Suppressor macrophage (primary cell): ENCODE data around the gene RAPGEF1.
"Not testable (repeated sequence)": the region's sequence is repeated elsewhere in the genome, so short reads cannot be mapped to it uniquely, and the experiment has no call there.

ENCODE experiments used
- DNase-seq, 4 experiments: peaks; one replicate each; pipeline ENCODE4 v3.0.0-alpha.2; 2020 to 2022

Gene RAPGEF1

GRCh38 chr9:131668439-131669268 is 71.2 kb downstream of the RAPGEF1 start:
- peak; percentile 78 to 87 (median 82) for DNase-seq

- DNase-seq = no peak
These were observed 71.8 kb downstream of the RAPGEF1 start for GRCh38 chr9:131668057-131668438.

GRCh38 chr9:131667576-131667975 is 72.3 kb downstream of the RAPGEF1 start:
- peak; percentile 91 to 96 (median 93) for DNase-seq

DNA sequence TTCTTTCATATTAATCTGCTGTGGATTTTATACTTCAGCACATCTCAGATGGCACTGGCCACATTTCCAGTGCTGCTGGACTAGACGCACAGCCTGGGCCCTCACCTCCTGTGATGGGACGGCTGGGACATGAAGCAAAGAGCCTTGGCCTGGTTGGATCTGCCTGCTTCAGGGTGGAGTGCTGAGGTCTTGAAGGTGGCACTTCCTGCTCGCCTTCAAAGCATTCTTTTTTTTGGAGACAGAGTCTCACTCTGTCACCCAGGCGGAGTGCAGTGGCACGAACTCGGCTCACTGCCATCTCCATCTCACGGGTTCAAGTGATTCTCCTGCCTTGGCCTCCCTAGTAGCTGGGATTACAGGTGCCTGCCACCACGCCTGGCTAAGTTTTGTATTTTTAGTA is 73.1 kb downstream of the RAPGEF1 start:
- peak in 1 of 4 experiments; percentile 30 for DNase-seq

GRCh38 chr9:131666029-131666428 is 73.8 kb downstream of the RAPGEF1 start:
- DNase-seq = no peak

DNA sequence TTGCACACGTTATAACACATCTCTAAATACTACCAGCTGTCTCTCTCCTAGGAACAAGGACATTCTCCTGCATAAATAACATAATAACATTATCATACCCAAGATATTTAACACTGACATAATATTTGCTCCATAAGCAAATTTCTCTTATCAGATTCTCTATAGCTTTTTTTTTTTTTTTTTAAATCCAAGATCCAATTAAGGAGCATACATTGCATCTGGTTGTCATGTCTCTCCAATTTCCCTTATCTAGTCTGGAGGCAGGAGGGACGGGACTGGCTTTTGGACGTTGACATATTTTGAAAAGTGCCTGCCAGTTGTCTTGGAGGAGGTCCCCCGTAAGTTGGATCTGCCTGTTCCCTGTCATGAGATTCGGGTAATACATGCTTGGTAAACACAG is 76.6 kb downstream of the RAPGEF1 start:
- DNase-seq = no peak

DNA sequence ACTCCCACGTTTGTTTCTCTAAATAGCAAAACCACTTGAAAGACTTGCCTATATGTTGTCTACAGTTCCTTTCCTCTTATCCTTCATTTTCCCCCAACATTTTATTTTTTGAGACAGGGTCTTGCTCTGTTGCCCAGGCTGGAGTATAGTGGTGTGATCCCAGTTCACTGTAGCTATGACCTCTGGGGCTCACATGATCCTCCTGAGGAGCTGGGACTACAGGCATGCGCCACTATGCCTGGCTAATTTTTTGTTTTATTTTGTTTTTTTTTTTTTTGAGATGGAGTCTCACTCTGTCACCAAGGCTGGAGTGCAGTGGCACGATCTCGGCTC is 77.6 kb downstream of the RAPGEF1 start:
- DNase-seq = not testable (repeated sequence)

GRCh38 chr9:131661568-131662288 is 78.1 kb downstream of the RAPGEF1 start:
- DNase-seq = peak in 2 of 4 experiments; percentile 41 to 55

DNA sequence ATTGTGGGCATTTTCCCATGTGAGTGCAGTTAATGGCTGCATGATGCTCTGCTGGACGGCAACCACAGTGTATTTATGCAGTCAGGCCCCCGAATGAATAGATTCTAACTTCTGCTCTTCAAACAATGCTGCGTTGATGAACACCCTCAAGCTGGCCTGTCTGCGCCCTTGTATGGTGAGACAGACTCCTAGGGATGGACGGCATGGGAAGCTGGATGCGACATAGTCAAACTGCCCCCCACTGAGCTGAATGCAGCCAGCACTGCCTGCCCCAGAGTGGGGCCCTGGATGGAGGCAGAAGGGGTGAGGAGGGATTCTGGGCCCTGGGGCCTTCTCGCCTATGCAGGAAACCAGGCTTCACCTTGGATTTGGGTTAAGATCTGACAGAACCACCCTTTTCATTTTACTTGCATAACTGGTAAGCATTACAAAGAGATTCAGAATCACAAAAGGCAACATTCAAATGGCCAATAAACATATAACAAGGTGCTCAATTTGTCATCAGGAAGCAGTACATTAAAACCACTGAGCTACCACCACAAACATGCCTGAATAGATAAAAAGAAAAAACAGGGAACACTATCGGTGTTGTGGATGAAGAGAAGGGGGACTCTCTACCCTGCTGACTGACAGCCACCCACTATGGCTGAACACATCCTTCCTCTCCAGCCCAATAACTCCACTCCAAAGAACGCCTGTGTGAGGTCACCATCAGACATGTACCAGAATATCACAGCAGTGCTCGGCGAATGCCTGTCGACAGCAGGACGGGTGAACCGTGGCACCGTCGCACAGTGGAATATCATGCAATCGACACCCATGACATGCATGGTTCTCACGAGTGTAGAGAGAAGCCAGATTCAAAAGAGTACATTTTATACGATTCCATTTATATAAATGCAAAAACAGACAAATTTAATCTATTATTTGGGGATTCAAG is 79.1 kb downstream of the RAPGEF1 start:
- peak in 2 of 4 experiments; percentile 36 to 51 for DNase-seq

- peak; percentile 78 to 92 (median 80) for DNase-seq
These were observed 81.3 kb downstream of the RAPGEF1 start for GRCh38 chr9:131658377-131659129.

GRCh38 chr9:131657940-131658339 is 81.9 kb downstream of the RAPGEF1 start:
- no peak for DNase-seq

DNA sequence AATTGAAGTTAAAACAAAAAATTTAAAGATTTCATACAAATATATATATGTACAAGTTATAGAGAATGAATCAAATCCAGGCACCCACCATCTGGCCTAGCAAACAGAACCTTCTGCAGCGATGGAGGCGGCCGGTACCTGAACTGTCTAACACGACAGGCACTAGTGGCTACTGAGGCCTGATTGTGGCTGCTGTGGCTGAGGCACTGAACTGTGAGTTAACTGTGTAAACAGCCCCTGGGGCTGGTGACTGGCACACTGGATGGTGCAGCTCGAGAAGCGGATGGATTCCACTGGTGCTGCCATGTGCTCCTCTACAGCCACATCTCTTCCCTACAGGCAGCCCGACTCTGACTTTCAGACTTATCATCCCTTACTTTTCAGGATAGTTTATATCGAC is 82.4 kb downstream of the RAPGEF1 start:
- no peak for DNase-seq

GRCh38 chr9:131657037-131657377 is 82.9 kb downstream of the RAPGEF1 start:
- peak in 1 of 4 experiments; percentile 52 for DNase-seq

DNA sequence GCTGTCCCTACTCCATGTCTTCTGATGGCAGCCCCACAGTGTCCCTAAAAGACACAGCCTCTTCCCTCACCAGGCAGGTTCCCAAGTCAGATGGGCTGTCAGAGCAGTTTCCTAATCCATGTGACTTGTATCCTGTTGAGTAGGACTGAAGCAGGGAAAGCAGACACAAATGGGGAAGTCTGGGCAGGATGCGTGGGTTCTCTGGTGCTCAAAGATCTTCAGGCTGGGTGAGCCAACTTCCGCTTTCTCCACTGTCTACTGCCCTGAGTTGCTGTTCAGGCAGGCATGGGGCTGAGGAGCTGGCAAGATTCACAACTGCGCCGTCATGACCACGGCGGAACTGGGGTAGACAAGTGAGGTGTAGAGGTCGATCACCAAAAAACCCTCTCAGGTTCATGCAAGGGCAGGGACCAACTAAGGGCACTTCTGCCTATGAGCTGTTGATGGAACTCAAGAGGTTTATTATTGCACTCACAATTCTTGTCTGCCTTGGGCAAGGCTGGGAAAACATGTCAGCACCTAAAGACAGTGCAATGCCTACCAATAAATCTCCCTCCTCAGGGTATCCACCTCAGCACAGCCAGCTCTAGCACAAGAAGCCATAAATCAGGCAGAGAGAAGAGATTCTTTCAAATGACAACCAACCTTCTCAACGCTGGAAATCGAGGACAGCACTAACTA is 83.4 kb downstream of the RAPGEF1 start:
- DNase-seq = peak; percentile 97 to 100 (median 98)

DNA sequence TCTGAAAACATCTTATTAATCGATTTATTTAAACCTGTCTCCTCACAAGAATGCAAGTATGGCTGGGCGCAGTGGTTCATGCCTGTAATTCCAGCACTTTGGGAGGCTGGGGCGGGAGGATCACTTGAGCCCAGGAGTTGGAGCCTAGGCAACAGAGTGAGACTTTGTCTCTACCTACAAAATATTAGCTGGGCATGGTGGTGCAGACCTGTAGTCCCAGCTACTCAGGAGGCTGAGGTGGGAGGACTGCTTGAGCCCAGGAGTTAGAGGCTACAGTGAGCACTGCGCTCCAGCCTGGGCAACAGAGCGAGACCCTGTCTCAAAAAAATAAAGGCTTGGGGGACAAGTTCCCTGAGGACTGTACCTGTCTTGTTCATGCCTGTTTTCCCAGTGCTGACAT is 85.5 kb downstream of the RAPGEF1 start:
- not testable (repeated sequence) for DNase-seq

GRCh38 chr9:131651599-131651998 is 88.3 kb downstream of the RAPGEF1 start:
- DNase-seq = peak in 3 of 4 experiments; percentile 41 to 89 (median 85)

- DNase-seq = peak in 3 of 4 experiments; percentile 52 to 66 (median 60)
These were observed 88.7 kb downstream of the RAPGEF1 start for GRCh38 chr9:131651160-131651559.

DNA sequence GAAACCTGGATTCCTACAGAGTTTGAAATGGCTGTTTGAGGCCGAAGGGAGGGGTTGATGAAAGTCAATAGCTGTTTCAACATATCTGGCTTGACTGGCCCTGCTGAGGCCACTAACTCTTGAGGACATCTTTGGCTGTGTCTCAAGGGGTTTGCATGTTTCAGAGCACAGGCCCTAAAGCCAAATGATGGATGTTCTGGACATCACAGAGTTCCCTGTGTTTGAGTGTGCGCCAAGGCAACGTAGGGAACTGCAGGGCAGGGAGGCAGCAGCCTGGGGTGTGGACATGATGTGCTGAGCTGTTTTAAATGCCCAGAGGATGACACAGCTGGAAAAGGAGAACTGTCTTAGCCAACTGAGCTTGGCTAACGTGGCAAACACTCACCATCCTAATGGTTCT is 89.6 kb downstream of the RAPGEF1 start:
- peak; percentile 90 to 97 (median 93) for DNase-seq

DNA sequence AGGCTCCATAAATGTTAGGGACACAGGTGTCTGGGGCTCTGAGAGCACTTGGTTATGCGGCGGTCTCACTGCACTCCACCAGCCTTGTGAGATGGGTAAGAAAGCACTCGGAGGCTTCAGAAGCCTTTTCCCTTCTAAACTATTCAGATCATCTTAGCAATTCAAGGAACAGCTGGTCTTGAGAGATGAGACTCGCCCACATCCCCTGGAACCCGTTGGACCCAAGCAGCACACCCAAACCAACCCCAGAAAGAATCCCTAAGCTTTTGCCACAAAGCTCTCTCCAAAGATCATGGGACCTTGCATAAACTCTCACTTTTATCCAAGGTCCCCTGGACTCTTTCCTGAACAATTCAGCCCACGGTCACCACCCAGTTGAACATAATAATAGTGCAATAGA is 90.2 kb downstream of the RAPGEF1 start:
- no peak for DNase-seq

GRCh38 chr9:131645078-131645776 is 94.6 kb downstream of the RAPGEF1 start:
- peak in 3 of 4 experiments; percentile 59 to 80 (median 74) for DNase-seq
